Measurements from ENCODE around the gene S100B.

Gene S100B

GRCh38 chr21:46569081-46569480 lies 35.8 kb downstream of the S100B start:
- Mint-ChIP-seq H3K4me3 (no peak overlapping the region), H3K27me3 (ENCODE audit: low read depth) (no peaks in the 10 kb centered on the region), H3K4me1 (peaks cover 7% of the 10 kb centered on the region), H3K9me3 (peaks cover 24% of the 10 kb centered on the region), H3K27ac (no peak overlapping the region), H3K36me3 (ENCODE audit: low read depth) (peaks cover 79% of the 10 kb centered on the region)
- TF ChIP-seq, protein P1, sequence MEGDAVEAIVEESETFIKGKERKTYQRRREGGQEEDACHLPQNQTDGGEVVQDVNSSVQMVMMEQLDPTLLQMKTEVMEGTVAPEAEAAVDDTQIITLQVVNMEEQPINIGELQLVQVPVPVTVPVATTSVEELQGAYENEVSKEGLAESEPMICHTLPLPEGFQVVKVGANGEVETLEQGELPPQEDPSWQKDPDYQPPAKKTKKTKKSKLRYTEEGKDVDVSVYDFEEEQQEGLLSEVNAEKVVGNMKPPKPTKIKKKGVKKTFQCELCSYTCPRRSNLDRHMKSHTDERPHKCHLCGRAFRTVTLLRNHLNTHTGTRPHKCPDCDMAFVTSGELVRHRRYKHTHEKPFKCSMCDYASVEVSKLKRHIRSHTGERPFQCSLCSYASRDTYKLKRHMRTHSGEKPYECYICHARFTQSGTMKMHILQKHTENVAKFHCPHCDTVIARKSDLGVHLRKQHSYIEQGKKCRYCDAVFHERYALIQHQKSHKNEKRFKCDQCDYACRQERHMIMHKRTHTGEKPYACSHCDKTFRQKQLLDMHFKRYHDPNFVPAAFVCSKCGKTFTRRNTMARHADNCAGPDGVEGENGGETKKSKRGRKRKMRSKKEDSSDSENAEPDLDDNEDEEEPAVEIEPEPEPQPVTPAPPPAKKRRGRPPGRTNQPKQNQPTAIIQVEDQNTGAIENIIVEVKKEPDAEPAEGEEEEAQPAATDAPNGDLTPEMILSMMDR (IDR thresholded peaks at IDR 0.05; ENCODE audit: unreplicated experiment in 3 of 3), result no peak

DNA sequence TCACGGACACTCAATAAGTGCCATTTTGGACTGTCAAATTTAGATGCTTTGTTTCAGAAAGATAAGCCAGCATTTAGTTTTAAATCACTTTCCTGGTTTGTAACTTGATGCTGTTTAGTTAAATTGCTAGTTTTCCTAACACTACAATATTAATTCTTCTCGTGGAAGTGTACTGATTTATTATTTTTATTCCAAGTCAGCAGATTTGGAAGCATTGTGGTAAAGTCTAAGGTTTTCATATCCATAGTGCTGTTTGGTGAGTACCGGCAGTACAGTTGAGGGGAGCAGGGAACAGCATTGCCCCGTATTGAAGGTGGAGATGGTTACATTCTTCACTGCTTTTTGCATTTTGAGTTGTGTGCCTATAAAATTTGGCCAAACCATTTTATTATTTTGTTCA lies 36.3 kb downstream of the S100B start:
- TF ChIP-seq, protein P1 (IDR thresholded peaks at IDR 0.05; ENCODE audit: unreplicated experiment in 3 of 3), result no peak
- H3K9me3 Mint-ChIP-seq, result peaks cover 19% of the 10 kb centered on the region
- no peaks in the 10 kb centered on the region for H3K27me3 Mint-ChIP-seq (ENCODE audit: low read depth)
- no peak overlapping the region for H3K27ac Mint-ChIP-seq
- peaks cover 7% of the 10 kb centered on the region for H3K4me1 Mint-ChIP-seq
- peaks cover 77% of the 10 kb centered on the region for H3K36me3 Mint-ChIP-seq (ENCODE audit: low read depth)
- no peak overlapping the region for H3K4me3 Mint-ChIP-seq

DNA sequence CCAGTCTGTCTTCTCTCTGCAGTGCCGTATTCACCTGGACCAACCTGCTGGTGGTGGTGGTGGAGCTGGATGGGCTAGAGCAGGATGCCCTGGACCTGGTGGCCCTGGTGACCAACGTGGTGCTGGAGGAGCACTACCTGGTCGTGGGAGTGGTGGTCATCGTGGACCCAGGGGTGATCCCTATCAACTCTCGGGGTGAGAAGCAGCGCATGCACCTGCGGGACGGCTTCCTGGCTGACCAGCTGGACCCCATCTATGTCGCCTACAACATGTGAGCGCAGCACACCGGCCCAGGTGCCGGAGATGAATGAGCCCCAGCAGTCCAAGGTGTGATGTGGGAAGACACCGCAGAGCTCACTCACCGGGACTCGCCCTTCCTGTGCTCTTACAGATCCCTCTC lies 37.5 kb downstream of the S100B start:
- no peak overlapping the region for H3K27ac Mint-ChIP-seq

GRCh38 chr21:46564391-46564790 lies 40.5 kb downstream of the S100B start:
- Mint-ChIP-seq H3K4me3 (no peak overlapping the region), H3K4me1 (peaks cover 7% of the 10 kb centered on the region), H3K27ac (no peak overlapping the region), H3K36me3 (ENCODE audit: low read depth) (peaks cover 71% of the 10 kb centered on the region), H3K9me3 (peaks cover 3% of the 10 kb centered on the region), H3K27me3 (ENCODE audit: low read depth) (peaks cover 3% of the 10 kb centered on the region)
- TF ChIP-seq, protein P1 (IDR thresholded peaks at IDR 0.05; ENCODE audit: unreplicated experiment in 3 of 3), result no peak

More for the DNA sequence above, 37.5 kb downstream of the S100B start:
- Mint-ChIP-seq H3K27me3 (ENCODE audit: low read depth) (peaks cover under 1% of the 10 kb centered on the region), H3K36me3 (ENCODE audit: low read depth) (peaks cover 74% of the 10 kb centered on the region), H3K4me1 (peaks cover 7% of the 10 kb centered on the region), H3K9me3 (peaks cover 13% of the 10 kb centered on the region), H3K4me3 (no peak overlapping the region)
- TF ChIP-seq, protein P1 (IDR thresholded peaks at IDR 0.05; ENCODE audit: unreplicated experiment in 3 of 3), result no peak

- peaks cover 68% of the 10 kb centered on the region for H3K36me3 Mint-ChIP-seq (ENCODE audit: low read depth)
- no peak overlapping the region for H3K4me3 Mint-ChIP-seq
- TF ChIP-seq, protein P1 (IDR thresholded peaks at IDR 0.05; ENCODE audit: unreplicated experiment in 3 of 3), result no peak
- H3K27ac Mint-ChIP-seq, result no peak overlapping the region
- peaks cover 3% of the 10 kb centered on the region for H3K27me3 Mint-ChIP-seq (ENCODE audit: low read depth)
- no peaks in the 10 kb centered on the region for H3K9me3 Mint-ChIP-seq
- H3K4me1 Mint-ChIP-seq, result peaks cover 7% of the 10 kb centered on the region
Measured at GRCh38 chr21:46562964-46563607, 41.8 kb downstream of the S100B start.

DNA sequence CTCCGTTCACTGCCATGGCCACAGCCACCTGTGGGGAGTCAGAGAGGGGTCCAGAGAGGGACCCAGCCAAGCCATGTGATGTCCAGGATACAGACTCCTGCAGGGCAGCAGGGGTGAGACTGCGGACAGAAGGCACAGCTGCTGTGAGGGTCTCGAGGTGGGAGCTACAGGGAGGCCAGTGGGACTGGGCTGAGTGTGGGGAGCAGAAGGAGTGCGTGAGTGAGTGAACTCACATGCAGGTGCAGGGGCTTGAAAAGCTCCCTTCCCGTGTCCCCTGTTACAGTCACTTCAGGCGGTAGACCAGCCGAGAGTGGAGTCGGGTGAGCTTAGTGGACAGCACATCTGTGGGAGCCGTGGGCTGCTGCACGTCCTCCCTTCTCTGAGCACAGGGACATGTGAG lies 42.4 kb downstream of the S100B start:
- peaks cover 7% of the 10 kb centered on the region for H3K4me1 Mint-ChIP-seq
- TF ChIP-seq, protein P1 (IDR thresholded peaks at IDR 0.05; ENCODE audit: unreplicated experiment in 3 of 3), result no peak
- peaks cover 64% of the 10 kb centered on the region for H3K36me3 Mint-ChIP-seq (ENCODE audit: low read depth)
- H3K27me3 Mint-ChIP-seq (ENCODE audit: low read depth), result peaks cover 3% of the 10 kb centered on the region
- H3K27ac Mint-ChIP-seq, result no peak overlapping the region
- no peak overlapping the region for H3K4me3 Mint-ChIP-seq
- no peaks in the 10 kb centered on the region for H3K9me3 Mint-ChIP-seq
